GM18502 (cell line): ENCODE results near the gene PPP1R12A.
A peak's percentile ranks its signal among the peaks of the same experiment; 100 is the strongest.

Experiments used
- ATAC-seq: cut with Tn5 transposase; IDR thresholded peaks from one replicate; pipeline ENCODE4 v1.9.1; 2021; ENCODE audit warnings: mild to moderate bottlenecking; ENCODE audit not compliant: unreplicated experiment, poor library complexity

PPP1R12A gene

GRCh38 chr12:79776111-79776510 lies 158.8 kb downstream of the PPP1R12A start:
- no peak for ATAC-seq

- ATAC-seq: no peak
Observed at GRCh38 chr12:79775355-79776027, 159.4 kb downstream of the PPP1R12A start.

- no peak for ATAC-seq
Observed at GRCh38 chr12:79773896-79774295, 161.0 kb downstream of the PPP1R12A start.

GRCh38 chr12:79769860-79770485 lies 164.9 kb downstream of the PPP1R12A start:
- ATAC-seq: no peak

- no peak for ATAC-seq
Observed at GRCh38 chr12:79769189-79769859, 165.6 kb downstream of the PPP1R12A start.

GRCh38 chr12:79766705-79767464 lies 168.0 kb downstream of the PPP1R12A start:
- ATAC-seq: no peak

GRCh38 chr12:79765157-79765556 lies 169.7 kb downstream of the PPP1R12A start:
- no peak for ATAC-seq

GRCh38 chr12:79764641-79765040 lies 170.3 kb downstream of the PPP1R12A start:
- ATAC-seq: no peak

GRCh38 chr12:79763766-79764452 lies 171.0 kb downstream of the PPP1R12A start:
- no peak for ATAC-seq

- no peak for ATAC-seq
Observed at GRCh38 chr12:79761341-79761740, 173.6 kb downstream of the PPP1R12A start.

- no peak for ATAC-seq
Observed at GRCh38 chr12:79747274-79747673, 187.6 kb downstream of the PPP1R12A start.

GRCh38 chr12:79737875-79738718 lies 196.8 kb downstream of the PPP1R12A start:
- peak; percentile 89 for ATAC-seq

- no peak for ATAC-seq
Observed at GRCh38 chr12:79732638-79733037, 202.3 kb downstream of the PPP1R12A start.

GRCh38 chr12:79725987-79726386 lies 208.9 kb downstream of the PPP1R12A start:
- ATAC-seq: no peak
